ENCODE measurements around the gene KCNC1. TPM values are rescaled to one million over a fixed set of nuclear protein-coding genes. Genes with fewer than 3 reads are reported as not detected.

Gene KCNC1
- total and polyA plus RNA-seq, 4 donors = 0.54 TPM; not detected in 3

DNA sequence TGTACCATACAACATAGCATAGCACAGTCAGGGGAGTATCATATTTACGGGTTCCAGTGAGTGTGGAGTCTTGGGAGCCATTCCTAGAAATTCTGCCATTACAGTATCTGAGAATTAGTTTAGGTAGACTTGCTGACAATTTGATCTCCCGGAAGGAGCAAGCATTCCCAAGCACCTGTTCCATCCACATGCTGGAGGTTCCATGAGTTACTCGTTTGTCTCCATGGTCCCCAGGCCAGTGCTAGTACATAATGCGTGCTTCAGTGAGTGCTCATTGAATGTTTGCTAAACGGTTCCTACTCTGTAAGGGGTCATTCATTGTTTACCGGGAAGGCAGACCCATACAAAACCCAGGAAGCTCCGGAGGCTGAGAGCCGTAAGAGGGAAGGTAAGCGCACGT, 42.6 kb upstream of the KCNC1 start:
- Histone ChIP-seq H3K27ac (ENCODE audit: low read depth in 1 of 2, low read length in 2 of 2) (no peak overlapping the region), H3K27me3 (ENCODE audit: control insufficient read depth in 4 of 4, insufficient read depth in 4 of 4, low read length in 3 of 4) (peaks cover 2 to 13% (median 6%) of the 10 kb centered on the region in 4 donors), H3K9me3 (ENCODE audit: control insufficient read depth in 4 of 4, low read length in 3 of 4) (no peaks in the 10 kb centered on the region), H3K36me3 (ENCODE audit: control insufficient read depth in 4 of 4, insufficient read depth in 3 of 4, low read depth in 1 of 4, low read length in 3 of 4) (no peaks in the 10 kb centered on the region), H3K4me1 (ENCODE audit: control insufficient read depth in 4 of 4, insufficient read depth in 4 of 4, low read length in 3 of 4) (peaks cover 0 to 2% (median 0%) of the 10 kb centered on the region in 4 donors), H3K4me3 (ENCODE audit: low read depth in 1 of 3, low read length in 3 of 3) (no peak overlapping the region), H3K9ac (ENCODE audit: low read depth in 1 of 2, low read length in 2 of 2) (no peak overlapping the region)
- DNase-seq (ENCODE audit: low spot score) = no peak
- WGBS = 49% methylated on average over 10 of the region's 10 CpGs
- no peak for TF ChIP-seq GABPA (IDR thresholded peaks at IDR 0.05 in 1 of 2, conservative IDR thresholded peaks at IDR 0.05 in 1 of 2)
- no peak for TF ChIP-seq RXRA (IDR thresholded peaks at IDR 0.05)
- TF ChIP-seq, protein P1, sequence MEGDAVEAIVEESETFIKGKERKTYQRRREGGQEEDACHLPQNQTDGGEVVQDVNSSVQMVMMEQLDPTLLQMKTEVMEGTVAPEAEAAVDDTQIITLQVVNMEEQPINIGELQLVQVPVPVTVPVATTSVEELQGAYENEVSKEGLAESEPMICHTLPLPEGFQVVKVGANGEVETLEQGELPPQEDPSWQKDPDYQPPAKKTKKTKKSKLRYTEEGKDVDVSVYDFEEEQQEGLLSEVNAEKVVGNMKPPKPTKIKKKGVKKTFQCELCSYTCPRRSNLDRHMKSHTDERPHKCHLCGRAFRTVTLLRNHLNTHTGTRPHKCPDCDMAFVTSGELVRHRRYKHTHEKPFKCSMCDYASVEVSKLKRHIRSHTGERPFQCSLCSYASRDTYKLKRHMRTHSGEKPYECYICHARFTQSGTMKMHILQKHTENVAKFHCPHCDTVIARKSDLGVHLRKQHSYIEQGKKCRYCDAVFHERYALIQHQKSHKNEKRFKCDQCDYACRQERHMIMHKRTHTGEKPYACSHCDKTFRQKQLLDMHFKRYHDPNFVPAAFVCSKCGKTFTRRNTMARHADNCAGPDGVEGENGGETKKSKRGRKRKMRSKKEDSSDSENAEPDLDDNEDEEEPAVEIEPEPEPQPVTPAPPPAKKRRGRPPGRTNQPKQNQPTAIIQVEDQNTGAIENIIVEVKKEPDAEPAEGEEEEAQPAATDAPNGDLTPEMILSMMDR (IDR thresholded peaks at IDR 0.05; ENCODE audit: low read depth, low read length, missing input control) = no peak
- TF ChIP-seq NR2F2 (IDR thresholded peaks at IDR 0.05) = no peak

DNA sequence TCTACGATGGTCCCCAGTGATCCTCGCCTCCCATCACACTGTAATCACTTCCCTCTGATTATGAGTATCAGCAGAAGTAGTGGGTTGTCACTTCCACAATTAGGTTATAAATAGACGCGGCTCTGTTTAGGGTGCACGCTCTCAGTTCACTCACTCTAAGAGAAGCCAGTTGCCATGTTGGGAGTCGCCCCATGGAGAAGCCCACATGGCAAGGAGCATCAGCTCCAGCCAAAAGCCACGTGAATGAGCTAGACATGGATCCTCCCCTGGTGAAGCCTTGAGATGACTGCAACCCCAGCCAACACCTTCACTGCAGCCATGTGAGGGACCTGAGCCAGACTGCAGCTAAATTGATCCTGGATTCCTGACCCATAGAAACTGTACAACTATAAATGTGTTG, 41.6 kb upstream of the KCNC1 start:
- WGBS = 72% methylated on average over 7 of the region's 7 CpGs
- H3K4me1 ChIP-seq (ENCODE audit: control insufficient read depth in 4 of 4, insufficient read depth in 4 of 4, low read length in 3 of 4) = peaks cover 0 to 2% (median 0%) of the 10 kb centered on the region in 4 donors
- peaks cover 3 to 18% (median 6%) of the 10 kb centered on the region in 4 donors for H3K27me3 ChIP-seq (ENCODE audit: control insufficient read depth in 4 of 4, insufficient read depth in 4 of 4, low read length in 3 of 4)
- DNase-seq (ENCODE audit: low spot score) = no peak
- no peaks in the 10 kb centered on the region for H3K36me3 ChIP-seq (ENCODE audit: control insufficient read depth in 4 of 4, insufficient read depth in 3 of 4, low read depth in 1 of 4, low read length in 3 of 4)
- no peak overlapping the region for H3K27ac ChIP-seq (ENCODE audit: low read depth in 1 of 2, low read length in 2 of 2)
- TF ChIP-seq, protein P2, sequence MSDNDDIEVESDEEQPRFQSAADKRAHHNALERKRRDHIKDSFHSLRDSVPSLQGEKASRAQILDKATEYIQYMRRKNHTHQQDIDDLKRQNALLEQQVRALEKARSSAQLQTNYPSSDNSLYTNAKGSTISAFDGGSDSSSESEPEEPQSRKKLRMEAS (IDR thresholded peaks at IDR 0.05) = no peak
- no peak for TF ChIP-seq HNF4G (IDR thresholded peaks at IDR 0.05)
- TF ChIP-seq GABPA (IDR thresholded peaks at IDR 0.05 in 1 of 2, conservative IDR thresholded peaks at IDR 0.05 in 1 of 2) = no peak
- no peak for TF ChIP-seq YY1 (IDR thresholded peaks at IDR 0.05)
- TF ChIP-seq RAD21 (IDR thresholded peaks at IDR 0.05) = no peak
- no peak for TF ChIP-seq TAF1 (conservative IDR thresholded peaks at IDR 0.05)
- TF ChIP-seq, protein P3, sequence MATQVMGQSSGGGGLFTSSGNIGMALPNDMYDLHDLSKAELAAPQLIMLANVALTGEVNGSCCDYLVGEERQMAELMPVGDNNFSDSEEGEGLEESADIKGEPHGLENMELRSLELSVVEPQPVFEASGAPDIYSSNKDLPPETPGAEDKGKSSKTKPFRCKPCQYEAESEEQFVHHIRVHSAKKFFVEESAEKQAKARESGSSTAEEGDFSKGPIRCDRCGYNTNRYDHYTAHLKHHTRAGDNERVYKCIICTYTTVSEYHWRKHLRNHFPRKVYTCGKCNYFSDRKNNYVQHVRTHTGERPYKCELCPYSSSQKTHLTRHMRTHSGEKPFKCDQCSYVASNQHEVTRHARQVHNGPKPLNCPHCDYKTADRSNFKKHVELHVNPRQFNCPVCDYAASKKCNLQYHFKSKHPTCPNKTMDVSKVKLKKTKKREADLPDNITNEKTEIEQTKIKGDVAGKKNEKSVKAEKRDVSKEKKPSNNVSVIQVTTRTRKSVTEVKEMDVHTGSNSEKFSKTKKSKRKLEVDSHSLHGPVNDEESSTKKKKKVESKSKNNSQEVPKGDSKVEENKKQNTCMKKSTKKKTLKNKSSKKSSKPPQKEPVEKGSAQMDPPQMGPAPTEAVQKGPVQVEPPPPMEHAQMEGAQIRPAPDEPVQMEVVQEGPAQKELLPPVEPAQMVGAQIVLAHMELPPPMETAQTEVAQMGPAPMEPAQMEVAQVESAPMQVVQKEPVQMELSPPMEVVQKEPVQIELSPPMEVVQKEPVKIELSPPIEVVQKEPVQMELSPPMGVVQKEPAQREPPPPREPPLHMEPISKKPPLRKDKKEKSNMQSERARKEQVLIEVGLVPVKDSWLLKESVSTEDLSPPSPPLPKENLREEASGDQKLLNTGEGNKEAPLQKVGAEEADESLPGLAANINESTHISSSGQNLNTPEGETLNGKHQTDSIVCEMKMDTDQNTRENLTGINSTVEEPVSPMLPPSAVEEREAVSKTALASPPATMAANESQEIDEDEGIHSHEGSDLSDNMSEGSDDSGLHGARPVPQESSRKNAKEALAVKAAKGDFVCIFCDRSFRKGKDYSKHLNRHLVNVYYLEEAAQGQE (IDR thresholded peaks at IDR 0.05) = no peak
- no peak for TF ChIP-seq FOXA2 (IDR thresholded peaks at IDR 0.05)
- TF ChIP-seq EGR1 (IDR thresholded peaks at IDR 0.05; ENCODE audit: low read depth in 2 of 2) = no peak
- no peak for TF ChIP-seq FOXA1 (IDR thresholded peaks at IDR 0.05)
- no peak for TF ChIP-seq NR2F2 (IDR thresholded peaks at IDR 0.05)
- TF ChIP-seq, protein P4, sequence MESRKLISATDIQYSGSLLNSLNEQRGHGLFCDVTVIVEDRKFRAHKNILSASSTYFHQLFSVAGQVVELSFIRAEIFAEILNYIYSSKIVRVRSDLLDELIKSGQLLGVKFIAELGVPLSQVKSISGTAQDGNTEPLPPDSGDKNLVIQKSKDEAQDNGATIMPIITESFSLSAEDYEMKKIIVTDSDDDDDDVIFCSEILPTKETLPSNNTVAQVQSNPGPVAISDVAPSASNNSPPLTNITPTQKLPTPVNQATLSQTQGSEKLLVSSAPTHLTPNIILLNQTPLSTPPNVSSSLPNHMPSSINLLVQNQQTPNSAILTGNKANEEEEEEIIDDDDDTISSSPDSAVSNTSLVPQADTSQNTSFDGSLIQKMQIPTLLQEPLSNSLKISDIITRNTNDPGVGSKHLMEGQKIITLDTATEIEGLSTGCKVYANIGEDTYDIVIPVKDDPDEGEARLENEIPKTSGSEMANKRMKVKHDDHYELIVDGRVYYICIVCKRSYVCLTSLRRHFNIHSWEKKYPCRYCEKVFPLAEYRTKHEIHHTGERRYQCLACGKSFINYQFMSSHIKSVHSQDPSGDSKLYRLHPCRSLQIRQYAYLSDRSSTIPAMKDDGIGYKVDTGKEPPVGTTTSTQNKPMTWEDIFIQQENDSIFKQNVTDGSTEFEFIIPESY (IDR thresholded peaks at IDR 0.05) = no peak
- TF ChIP-seq, protein P5, sequence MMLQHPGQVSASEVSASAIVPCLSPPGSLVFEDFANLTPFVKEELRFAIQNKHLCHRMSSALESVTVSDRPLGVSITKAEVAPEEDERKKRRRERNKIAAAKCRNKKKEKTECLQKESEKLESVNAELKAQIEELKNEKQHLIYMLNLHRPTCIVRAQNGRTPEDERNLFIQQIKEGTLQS (IDR thresholded peaks at IDR 0.05) = no peak
- H3K4me3 ChIP-seq (ENCODE audit: low read depth in 1 of 3, low read length in 3 of 3) = no peak overlapping the region
- H3K9ac ChIP-seq (ENCODE audit: low read depth in 1 of 2, low read length in 2 of 2) = no peak overlapping the region
- no peaks in the 10 kb centered on the region for H3K9me3 ChIP-seq (ENCODE audit: control insufficient read depth in 4 of 4, low read length in 3 of 4)
